ENCODE measurements around the gene GRPEL2.

The GRPEL2 gene

GRCh38 chr5:149364719-149365118 is 19.4 kb downstream of the GRPEL2 start:
- H3K79me2 ChIP-seq (ENCODE audit: insufficient read depth, low read depth) = no peaks in the 10 kb centered on the region
- no peaks in the 10 kb centered on the region for H3K27me3 ChIP-seq (ENCODE audit: insufficient read depth, low read depth)
- H3K4me2 ChIP-seq = no peak overlapping the region
- no peaks in the 10 kb centered on the region for H3K36me3 ChIP-seq (ENCODE audit: insufficient read depth)
- H3K9ac ChIP-seq = no peak overlapping the region
- H3K4me3 ChIP-seq (IDR thresholded peaks at IDR 0.05; ENCODE audit: insufficient read depth, low read depth, low read length) = no peak overlapping the region
- TF ChIP-seq, protein P1, sequence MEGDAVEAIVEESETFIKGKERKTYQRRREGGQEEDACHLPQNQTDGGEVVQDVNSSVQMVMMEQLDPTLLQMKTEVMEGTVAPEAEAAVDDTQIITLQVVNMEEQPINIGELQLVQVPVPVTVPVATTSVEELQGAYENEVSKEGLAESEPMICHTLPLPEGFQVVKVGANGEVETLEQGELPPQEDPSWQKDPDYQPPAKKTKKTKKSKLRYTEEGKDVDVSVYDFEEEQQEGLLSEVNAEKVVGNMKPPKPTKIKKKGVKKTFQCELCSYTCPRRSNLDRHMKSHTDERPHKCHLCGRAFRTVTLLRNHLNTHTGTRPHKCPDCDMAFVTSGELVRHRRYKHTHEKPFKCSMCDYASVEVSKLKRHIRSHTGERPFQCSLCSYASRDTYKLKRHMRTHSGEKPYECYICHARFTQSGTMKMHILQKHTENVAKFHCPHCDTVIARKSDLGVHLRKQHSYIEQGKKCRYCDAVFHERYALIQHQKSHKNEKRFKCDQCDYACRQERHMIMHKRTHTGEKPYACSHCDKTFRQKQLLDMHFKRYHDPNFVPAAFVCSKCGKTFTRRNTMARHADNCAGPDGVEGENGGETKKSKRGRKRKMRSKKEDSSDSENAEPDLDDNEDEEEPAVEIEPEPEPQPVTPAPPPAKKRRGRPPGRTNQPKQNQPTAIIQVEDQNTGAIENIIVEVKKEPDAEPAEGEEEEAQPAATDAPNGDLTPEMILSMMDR (conservative IDR thresholded peaks at IDR 0.05; ENCODE audit: low read depth, low read length) = no peak
- H3K4me1 ChIP-seq (ENCODE audit: low read depth, poor library complexity, severe bottlenecking) = peaks cover 10% of the 10 kb centered on the region
- no peaks in the 10 kb centered on the region for H4K20me1 ChIP-seq (ENCODE audit: insufficient read depth)
- no peak overlapping the region for H3K27ac ChIP-seq
- no peak overlapping the region for H2AFZ ChIP-seq (ENCODE audit: low read depth)

- H3K36me3 ChIP-seq (ENCODE audit: insufficient read depth) = no peaks in the 10 kb centered on the region
- H3K9ac ChIP-seq = no peak overlapping the region
- H3K4me1 ChIP-seq (ENCODE audit: low read depth, poor library complexity, severe bottlenecking) = peaks cover 10% of the 10 kb centered on the region
- H4K20me1 ChIP-seq (ENCODE audit: insufficient read depth) = no peaks in the 10 kb centered on the region
- no peak overlapping the region for H3K27ac ChIP-seq
- no peaks in the 10 kb centered on the region for H3K79me2 ChIP-seq (ENCODE audit: insufficient read depth, low read depth)
- H3K27me3 ChIP-seq (ENCODE audit: insufficient read depth, low read depth) = no peaks in the 10 kb centered on the region
- TF ChIP-seq, protein P1 (conservative IDR thresholded peaks at IDR 0.05; ENCODE audit: low read depth, low read length) = no peak
- no peak overlapping the region for H3K4me2 ChIP-seq
- no peak overlapping the region for H2AFZ ChIP-seq (ENCODE audit: low read depth)
- H3K4me3 ChIP-seq (IDR thresholded peaks at IDR 0.05; ENCODE audit: insufficient read depth, low read depth, low read length) = no peak overlapping the region
Measured at GRCh38 chr5:149365418-149365817, 20.1 kb downstream of the GRPEL2 start.

GRCh38 chr5:149366169-149366729 is 20.9 kb downstream of the GRPEL2 start:
- Histone ChIP-seq H3K4me3 (IDR thresholded peaks at IDR 0.05; ENCODE audit: insufficient read depth, low read depth, low read length) (no peak overlapping the region), H3K36me3 (ENCODE audit: insufficient read depth) (no peaks in the 10 kb centered on the region), H3K4me1 (ENCODE audit: low read depth, poor library complexity, severe bottlenecking) (peaks cover 10% of the 10 kb centered on the region), H3K79me2 (ENCODE audit: insufficient read depth, low read depth) (no peaks in the 10 kb centered on the region), H3K27me3 (ENCODE audit: insufficient read depth, low read depth) (no peaks in the 10 kb centered on the region), H2AFZ (ENCODE audit: low read depth) (no peak overlapping the region), H3K9ac (no peak overlapping the region), H3K27ac (no peak overlapping the region), H4K20me1 (ENCODE audit: insufficient read depth) (no peaks in the 10 kb centered on the region), H3K4me2 (no peak overlapping the region)
- TF ChIP-seq, protein P1 (conservative IDR thresholded peaks at IDR 0.05; ENCODE audit: low read depth, low read length) = no peak

DNA sequence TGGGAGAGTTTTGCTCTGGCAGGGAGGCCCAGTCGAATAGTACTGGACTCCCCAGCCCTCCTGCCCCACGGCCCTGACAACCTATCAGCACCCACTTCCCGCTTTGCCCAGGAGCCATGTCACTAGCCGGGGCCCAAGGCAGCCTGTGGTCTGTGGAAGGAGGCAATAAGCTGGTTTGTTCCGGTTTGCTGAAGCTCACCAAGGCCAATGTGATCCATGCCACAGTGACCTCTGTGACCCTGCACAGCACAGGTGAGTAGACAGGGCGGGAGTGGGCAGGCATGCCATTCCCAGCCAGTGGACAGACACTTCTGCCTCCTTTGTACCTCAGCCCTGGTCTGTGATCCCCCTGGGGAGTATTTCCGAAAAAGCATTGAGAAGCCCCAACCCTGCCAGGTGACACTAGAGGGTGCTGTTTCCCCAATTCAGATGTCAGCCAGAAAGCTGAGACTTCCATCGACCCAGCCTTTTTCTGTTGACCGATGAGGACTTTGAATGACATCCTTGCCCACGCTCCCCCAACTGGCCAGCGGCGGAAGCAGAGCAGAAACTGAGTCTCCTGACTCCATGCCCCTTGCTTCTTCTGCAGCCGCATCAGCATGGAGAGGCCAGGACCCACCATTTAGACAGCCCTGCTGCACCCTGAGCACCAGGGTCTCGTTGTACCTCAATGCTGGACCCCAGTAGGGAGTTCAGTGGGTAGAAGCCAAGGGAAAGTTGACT is 22.1 kb downstream of the GRPEL2 start:
- Histone ChIP-seq H3K9ac (no peak overlapping the region), H3K4me2 (peak overlapping the region; percentile 36; the same call in 1 of the 2 replicates), H4K20me1 (ENCODE audit: insufficient read depth) (no peaks in the 10 kb centered on the region), H3K27me3 (ENCODE audit: insufficient read depth, low read depth) (no peaks in the 10 kb centered on the region), H3K4me3 (IDR thresholded peaks at IDR 0.05; ENCODE audit: insufficient read depth, low read depth, low read length) (no peak overlapping the region), H3K4me1 (ENCODE audit: low read depth, poor library complexity, severe bottlenecking) (peaks cover 10% of the 10 kb centered on the region), H3K27ac (no peak overlapping the region), H3K79me2 (ENCODE audit: insufficient read depth, low read depth) (no peaks in the 10 kb centered on the region), H2AFZ (ENCODE audit: low read depth) (no peak overlapping the region), H3K36me3 (ENCODE audit: insufficient read depth) (no peaks in the 10 kb centered on the region)
- TF ChIP-seq, protein P1 (conservative IDR thresholded peaks at IDR 0.05; ENCODE audit: low read depth, low read length) = peak; percentile 75
